ENCODE measurements around the gene FBXW4.

DNA sequence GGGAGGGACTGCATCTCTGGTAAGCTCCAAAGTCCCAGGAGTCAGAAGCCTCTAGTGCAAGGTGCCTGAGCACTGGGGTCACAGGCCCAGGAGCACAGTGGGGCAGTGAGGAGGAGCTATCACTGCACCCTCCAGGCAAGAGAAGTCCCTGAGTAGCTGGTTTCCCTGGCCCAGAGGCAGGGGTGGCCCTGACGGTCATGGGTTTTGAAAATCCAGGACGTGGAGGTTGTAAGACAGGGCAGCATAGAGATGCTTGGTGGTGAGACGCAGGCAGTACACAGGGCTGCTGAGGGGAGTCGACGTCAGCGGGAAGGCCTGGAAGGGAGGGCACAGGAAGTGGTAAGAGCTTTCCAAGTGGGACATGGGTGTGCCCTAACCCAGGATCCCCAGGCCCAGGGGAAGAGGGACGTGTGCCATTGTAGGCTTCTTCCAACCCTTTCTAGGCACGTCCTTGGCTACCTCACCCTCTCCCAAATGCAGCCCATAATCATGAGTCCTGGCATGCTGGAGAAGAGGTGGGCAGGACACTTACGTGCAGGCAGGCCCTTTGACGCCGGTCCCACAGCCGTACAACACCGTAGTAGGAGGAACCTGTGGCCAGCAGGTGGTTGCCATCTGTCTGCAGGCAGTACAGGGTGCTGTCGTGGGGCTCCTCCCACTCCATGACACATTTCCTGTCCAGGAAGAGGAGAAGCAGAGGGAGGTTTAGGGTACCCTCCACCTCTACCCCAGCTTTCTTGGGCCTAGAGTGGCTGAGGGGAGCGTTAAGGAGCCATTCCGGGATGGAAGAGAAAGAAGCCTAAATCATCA, 83.7 kb downstream of the FBXW4 start:
- no peak for TF ChIP-seq POLR2AphosphoS5 (IDR thresholded peaks at IDR 0.05; ENCODE audit: low read depth, low read length)
- no peak for TF ChIP-seq JUND (IDR thresholded peaks at IDR 0.05; ENCODE audit: low read length)
- TF ChIP-seq EZH2 (IDR thresholded peaks at IDR 0.05; ENCODE audit: low read depth, low read length, severe bottlenecking), result no peak
- TF ChIP-seq, protein P1, sequence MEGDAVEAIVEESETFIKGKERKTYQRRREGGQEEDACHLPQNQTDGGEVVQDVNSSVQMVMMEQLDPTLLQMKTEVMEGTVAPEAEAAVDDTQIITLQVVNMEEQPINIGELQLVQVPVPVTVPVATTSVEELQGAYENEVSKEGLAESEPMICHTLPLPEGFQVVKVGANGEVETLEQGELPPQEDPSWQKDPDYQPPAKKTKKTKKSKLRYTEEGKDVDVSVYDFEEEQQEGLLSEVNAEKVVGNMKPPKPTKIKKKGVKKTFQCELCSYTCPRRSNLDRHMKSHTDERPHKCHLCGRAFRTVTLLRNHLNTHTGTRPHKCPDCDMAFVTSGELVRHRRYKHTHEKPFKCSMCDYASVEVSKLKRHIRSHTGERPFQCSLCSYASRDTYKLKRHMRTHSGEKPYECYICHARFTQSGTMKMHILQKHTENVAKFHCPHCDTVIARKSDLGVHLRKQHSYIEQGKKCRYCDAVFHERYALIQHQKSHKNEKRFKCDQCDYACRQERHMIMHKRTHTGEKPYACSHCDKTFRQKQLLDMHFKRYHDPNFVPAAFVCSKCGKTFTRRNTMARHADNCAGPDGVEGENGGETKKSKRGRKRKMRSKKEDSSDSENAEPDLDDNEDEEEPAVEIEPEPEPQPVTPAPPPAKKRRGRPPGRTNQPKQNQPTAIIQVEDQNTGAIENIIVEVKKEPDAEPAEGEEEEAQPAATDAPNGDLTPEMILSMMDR (IDR thresholded peaks at IDR 0.05; ENCODE audit: control extremely low read depth in 1 of 3, insufficient read depth in 1 of 3, low read depth in 1 of 3, low read length in 3 of 3), result no peak
- no peak for TF ChIP-seq POLR2A (IDR thresholded peaks at IDR 0.05; ENCODE audit: control extremely low read depth in 1 of 2, low read depth in 2 of 2, low read length in 2 of 2)
- TF ChIP-seq SIRT6 (IDR thresholded peaks at IDR 0.05; ENCODE audit: low read length), result no peak
- no peak for TF ChIP-seq BRCA1 (IDR thresholded peaks at IDR 0.05; ENCODE audit: low read depth, low read length)
- no peak for TF ChIP-seq GABPA (IDR thresholded peaks at IDR 0.05; ENCODE audit: borderline replicate concordance, insufficient read depth, low read length)
- no peak for TF ChIP-seq YY1 (IDR thresholded peaks at IDR 0.05; ENCODE audit: low read depth, low read length)
- TF ChIP-seq TAF1 (IDR thresholded peaks at IDR 0.05; ENCODE audit: low read depth, low read length), result no peak
- TF ChIP-seq RFX5 (IDR thresholded peaks at IDR 0.05; ENCODE audit: borderline replicate concordance, low read depth, low read length), result no peak

Measured in H1 (cell line).